Superior temporal gyrus (tissue), 1 donor: ENCODE measurements around the gene ATF1.
"Not testable (repeated sequence)": the region's sequence is repeated elsewhere in the genome, so short reads cannot be mapped to it uniquely, and the experiment has no call there.

Source experiments
- DNase-seq: peaks from one replicate; pipeline ENCODE4 v3.0.0-alpha.2; 2016; ENCODE audit errors: extremely low spot score

ATF1 gene

DNA sequence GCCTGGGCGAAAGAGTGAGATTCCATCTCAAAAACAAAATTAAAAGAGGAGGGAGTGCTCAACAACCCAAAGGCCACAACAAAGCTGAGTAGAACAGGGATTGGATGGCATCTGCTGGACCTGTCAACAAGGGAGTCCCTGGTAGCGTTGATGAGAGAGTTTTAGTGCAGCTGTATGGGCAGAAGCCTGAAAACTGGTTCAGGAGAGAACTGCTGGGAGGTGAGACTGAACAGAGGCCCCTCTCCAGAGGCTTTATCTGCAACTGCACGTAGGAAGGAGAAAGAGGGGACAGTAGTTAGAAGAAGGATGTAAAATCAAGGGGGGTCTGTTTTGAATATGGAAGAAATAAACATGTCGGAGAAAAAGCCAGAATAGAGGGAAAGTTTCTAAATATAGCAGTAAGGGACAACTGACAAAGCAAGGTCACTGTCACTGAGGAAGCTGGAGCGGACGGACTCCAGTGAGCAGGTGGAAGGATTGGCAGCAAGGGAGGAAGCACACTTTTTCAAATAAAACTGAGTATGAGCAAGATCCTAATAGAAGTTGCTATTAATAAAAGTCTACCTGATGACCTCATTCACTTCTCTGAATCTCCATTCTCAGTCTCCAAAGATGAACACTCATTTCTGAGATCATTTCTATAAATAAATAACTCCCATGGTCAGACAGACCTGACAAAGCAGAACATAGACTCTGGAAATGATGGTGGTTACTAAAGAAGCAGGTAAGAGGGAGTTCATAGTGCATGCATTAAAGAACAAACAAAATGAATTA lies 11.8 kb upstream of the ATF1 start:
- no peak for DNase-seq

DNA sequence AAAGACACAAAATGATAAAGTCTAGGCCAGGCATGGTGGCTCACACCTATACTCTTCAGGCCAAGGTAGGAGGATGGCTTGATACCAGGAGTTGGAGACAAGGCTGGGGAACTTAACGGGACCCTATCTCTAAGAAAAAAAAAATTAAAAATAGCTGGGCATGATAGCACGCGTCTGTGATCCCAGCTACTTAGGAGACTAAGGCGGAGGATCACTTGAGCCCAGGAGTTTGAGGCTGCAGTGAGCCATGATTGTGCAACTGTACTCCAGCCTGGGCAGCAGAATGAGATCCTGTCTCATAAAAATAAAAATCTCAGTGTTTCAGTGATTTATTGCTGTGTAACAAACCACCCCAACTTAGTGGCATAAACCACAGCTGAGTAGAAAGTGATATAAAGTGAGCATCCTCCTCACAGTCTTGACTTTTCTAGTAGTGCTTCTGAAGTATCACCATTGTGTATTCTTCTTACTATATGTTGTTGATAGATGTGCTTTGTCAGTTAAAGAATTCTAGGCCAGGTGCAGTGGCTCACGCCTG lies 10.6 kb upstream of the ATF1 start:
- DNase-seq = no peak

DNA sequence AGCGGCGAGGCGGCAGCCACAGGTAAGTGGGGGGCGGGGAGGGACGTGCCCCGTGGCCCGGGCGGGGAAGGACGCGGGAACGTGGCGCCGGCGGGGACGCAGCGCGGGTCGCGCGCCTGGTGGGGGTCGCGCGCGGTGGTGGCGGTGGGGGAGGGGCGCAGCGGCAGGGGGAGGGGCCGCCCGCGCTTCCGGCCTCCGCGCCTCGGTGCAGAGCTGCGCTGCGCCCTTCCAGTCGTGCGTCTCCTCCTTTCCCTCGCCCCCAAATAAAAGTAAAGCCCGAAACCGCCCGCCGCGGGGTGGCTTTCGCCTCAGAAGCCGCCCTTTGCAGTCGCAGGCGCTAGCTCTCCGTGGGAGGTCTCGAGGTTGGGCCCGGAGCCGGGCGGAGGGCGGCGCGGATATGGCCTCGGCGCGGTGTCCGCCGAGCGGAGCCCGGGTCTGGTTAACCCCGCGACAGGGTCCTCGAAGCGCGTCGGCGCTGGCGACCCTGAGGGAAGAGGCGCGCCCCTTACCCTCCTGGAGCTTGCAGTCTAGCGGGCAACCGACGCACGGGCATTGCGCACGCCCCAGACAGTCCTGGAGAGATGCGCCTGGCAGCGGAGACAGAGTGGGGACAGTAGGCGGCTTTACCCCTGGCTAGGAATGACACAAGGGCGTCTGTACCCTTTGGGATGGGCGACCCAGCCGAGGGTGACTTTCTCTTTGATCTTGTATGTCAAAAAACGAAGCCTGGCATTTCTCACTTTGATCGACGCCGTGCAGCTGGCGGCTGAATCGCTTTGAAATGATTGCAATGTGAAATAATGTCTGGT lies 589 bp downstream of the ATF1 start:
- DNase-seq = peak; percentile 46

DNA sequence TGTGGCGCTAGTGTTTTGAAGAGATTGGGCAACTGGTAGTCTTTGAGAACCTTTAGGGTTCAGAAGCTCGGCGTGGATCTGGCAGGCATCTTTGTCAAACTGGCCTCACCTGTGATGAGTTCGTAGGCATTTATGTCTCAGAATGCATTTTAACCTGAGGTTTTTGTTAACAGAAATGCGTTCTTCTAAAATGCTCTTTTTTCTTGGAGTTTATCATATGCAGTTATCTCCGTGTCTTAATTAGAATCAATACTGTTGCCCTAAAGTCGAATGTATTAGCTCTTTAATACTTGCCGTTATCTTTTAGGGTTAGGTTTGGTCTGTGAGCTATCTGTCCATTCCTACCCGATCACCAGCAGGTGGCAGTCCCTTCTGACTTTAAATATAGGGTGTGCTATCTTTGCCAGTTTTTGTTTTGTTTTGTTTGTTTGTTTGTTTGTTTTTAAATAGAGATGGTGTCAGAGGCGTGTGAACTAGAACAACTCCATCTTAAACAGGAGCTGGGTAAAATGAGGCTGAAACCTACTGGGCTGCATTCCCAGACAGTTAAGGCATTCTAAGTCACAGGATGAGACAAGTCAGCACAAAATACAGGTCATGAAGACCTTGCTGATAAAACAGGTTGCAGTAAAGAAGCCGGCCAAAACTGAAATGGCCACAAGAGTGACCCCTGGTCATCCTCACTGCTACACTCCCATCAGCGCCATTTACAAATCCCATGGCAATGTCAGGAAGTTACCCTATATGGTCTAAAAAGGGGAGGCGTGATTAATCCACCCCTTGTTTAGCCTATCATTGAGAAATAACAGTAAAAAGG lies 1.4 kb downstream of the ATF1 start:
- peak; percentile 77 for DNase-seq

DNA sequence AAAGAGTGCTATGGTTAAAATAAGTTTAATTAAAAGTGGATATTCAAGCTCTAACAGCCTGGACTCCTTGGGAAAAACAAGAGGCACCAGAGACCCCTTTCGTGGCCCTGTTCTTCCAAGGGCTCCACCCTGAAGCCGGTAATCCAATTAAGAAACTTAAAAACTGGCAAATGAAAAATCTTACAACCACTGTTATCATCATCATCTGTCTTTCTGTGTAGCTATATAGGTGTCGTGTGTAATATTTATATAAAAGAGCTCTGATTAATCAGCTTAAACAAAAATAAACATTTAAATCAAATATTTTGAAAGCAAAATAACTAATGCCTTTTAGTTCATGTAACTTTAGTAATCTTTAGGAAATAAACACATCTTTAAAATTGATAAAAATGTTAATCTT lies 4.5 kb downstream of the ATF1 start:
- no peak for DNase-seq

DNA sequence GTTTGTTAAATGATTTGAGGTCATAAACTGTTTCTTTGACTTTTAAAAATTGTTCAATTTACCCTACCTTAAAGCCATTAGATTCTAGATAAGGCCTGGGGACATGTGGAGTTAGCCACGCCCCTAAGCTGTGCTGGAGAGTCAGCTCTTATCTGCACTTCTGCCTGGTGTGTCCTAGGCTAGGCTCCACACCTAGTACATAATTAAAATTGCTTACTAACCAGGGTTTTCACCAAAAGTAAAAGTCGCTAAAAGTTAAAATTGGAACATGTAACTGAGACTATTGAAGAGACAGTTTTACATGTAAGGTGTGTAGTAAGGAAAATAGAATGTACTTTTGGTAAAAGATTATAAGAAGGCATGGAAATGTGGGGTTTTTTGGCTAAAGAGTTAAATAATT lies 4.9 kb downstream of the ATF1 start:
- DNase-seq = not testable (repeated sequence)

DNA sequence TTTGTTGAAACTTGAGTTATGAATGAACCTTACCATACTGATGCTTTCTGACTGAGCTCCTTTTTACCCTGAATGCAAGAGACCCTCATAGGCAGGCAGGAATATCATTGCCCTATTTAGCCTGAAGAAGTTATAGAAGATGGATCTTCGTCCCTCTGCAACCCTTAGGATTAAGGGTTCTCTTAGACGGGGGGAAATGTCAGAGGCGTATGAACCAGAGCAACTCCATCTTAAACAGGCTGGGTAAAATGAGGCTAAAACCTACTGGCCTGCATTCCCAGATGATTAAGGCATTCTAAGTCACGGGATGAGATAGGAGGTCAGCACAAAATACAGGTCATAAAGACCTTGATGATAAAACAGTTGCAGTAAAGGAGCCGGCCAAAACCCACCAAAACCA lies 7.5 kb downstream of the ATF1 start:
- no peak for DNase-seq

DNA sequence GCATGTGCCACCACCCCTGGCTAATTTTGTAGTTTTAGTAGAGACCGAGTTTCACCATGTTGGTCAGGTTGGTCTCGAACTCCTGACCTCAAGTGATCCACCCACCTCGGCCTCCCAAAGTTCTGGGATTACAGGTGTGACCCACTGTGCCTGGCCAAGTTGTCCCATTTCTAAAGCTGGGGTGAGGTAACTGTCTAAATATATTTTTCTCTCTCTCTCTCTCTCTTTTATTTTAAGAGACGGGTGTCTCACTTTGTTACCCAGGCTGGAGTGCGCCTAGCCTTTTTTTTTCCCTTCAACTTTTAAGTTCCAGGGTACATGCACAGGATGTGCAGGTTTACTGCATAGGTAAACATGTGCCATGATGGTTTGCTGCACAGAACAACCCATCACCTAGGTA lies 8.6 kb downstream of the ATF1 start:
- no peak for DNase-seq

DNA sequence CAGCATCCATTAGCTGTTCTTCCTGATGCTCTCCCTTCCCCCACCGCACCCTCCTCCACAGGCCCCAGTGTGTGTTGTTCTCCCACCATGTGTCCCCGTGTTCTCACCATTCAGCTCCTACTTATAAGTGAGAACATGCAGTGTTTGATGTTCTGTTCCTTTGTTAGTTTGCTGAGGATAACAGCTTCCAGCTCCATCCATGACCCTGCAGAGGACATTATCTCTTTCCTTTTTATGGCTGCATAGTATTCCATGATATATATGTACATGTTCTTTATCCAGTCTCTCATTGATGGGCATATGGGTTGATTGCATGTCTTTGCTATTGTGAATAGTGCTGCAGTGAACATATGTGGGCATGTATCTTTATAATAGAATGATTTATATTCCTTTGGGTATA lies 9.0 kb downstream of the ATF1 start:
- DNase-seq = no peak

DNA sequence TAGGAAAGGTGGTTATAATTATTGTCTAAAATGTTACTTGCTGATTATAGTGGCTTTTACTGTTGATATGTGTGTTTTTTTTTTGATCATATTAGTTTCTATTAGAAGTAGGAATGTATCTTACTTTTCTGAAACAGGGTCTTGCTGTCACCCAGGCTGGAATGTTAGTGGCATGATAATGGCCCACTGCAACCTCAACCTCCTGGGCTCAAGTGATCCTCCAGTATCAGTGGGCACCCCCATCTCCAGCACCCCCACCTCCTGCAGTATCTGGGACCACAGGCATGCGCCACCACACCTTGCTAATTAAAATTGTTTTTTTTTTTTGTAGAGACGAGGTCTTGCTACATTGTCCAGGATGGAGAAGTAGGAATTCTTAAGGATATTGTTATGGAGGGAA lies 11.3 kb downstream of the ATF1 start:
- DNase-seq = no peak

DNA sequence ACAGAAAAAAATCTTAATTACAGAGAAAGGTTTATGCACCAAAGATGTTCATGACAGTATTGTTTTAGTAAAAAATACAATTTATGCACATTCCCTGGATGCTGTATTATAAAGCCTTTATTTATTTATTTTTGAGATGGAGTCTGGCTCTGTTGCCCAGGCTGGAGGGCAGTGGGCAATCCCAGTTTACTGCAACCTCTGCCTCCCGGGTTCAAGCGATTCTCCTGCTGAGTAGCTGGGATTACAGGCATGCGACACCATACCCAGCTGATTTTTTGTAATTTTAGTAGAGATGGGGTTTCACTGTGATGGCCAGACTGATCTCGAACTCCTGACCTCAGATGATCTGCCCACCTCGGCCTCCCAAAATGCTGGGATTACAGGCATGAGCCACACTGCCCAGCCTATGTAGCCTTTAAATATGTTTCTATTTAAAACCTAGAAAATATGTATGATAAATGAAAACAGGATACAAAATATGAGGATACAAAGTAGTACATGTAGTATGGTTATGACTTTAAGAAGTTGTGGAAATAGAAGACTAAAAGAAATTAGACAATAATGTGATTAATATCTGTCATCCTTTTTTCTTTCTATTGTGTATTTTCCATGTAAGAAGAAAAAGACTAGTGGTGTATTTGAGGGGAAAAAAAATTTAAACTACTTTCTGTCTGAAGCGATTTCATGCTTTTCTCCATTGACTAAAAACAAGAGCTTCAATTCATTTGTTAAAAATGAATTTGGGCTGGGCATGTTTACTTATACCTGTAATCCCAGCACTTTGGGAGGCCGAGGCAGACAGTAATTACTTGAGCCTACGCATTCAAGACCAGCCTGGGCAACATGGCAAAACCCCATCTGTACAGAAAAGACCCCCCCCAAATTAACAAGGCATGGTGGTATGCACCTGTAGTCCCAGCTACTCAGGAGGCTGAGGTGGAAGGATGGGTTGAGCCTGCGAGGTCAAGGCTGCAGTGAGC lies 13.1 kb downstream of the ATF1 start:
- no peak for DNase-seq

DNA sequence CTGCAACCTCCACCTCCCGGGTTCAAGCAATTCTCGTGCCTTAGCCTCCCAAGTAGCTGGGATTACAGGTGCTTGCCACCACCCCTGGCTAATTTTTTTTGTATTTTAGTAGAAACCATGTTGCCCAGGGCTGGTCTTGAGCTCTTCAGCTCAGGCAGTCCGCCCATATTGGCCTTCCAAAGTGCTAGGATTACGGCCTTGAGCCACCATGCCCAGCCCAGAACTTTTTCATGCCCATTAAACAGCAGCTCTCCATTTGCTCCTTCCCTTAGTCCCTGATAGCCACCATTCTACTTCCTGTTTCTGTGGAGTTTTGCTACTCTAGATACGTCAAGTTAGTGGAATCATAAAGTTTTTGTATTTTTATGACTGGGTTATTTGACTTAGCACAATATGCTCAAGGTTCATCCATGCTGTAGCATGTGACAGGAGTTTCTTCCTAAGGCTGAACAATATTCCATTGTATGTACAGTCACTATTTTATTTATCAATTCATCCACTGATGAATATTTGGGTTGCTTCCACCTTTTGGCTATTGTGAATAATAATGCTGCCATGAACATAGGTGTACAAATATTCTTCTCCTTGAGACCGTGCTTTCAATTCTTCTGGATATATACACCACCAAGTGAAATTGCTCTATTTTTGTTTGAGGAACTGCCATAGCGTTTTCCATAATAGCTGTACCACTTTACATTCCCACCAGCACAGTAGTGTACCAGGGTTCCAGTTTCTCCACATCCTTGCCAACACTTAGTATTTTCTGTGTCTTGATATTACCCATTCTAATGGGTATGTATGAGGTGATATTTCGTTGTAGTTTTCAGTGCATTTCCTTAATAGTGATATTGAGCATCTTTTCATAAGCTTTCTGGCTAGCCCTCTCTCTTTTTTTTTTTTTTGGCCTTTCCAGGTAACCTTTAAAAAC lies 15.0 kb downstream of the ATF1 start:
- DNase-seq = no peak

DNA sequence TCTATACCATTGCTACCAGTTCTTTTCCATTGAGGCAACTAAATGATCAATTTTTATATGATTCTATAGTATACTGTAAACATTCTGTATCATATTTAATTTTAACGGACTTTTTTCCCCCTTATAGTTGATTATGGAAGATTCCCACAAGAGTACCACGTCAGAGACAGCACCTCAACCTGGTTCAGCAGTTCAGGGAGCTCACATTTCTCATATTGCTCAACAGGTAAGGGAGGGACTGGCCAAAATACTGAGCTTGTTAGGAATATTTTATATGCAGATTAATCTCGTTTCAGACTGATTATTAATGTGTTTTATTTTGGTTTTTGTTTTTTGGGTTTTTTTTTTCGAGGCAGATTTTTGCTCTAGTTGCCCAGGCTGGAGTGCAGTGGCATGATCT lies 16.1 kb downstream of the ATF1 start:
- no peak for DNase-seq

DNA sequence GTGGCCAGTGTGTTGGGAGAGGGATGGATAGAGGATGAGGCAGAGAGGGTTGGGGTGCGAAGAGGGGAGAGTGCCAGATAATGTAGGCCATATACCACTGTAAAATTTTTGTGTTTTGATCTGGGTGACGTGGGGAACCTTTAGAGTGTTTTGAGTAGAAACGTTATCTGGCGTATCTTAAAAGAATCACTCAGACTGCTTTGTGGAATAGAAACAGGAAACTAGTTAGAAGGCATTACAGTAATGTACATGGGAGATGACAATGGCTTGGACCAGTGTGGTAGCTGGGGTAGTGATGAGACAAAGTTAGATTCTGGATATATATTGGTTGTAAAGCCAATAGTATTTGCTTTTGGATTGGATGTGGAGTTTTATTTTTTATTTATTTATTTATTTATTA lies 20.6 kb downstream of the ATF1 start:
- no peak for DNase-seq

DNA sequence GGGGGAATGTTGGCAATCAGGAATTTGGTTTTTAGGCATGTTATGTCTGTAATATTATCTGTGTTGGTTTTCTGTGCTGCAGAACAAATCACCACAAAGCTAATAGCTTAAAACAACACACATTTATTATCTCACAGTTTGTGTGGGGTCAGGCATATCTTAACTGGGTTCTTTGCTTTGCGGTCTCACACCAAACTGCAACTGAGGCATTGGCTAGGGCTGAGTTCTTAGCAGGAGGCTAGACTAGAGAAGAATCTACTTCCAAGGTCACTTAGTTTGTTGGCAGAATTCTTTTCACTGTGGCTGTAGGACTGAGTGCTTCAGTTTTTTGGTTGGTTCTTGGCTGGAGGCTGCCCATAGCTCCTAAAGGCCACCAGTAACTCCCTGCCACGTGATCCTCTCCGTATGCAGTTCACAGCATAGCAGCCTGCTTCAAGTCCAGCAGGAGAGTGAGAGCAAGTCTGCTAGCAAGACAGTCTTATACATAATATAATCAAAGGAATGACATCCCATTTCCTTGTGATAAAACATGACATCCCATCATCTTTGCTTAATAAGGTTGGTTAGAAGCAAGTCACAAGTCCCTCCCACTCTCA lies 21.6 kb downstream of the ATF1 start:
- DNase-seq = no peak

DNA sequence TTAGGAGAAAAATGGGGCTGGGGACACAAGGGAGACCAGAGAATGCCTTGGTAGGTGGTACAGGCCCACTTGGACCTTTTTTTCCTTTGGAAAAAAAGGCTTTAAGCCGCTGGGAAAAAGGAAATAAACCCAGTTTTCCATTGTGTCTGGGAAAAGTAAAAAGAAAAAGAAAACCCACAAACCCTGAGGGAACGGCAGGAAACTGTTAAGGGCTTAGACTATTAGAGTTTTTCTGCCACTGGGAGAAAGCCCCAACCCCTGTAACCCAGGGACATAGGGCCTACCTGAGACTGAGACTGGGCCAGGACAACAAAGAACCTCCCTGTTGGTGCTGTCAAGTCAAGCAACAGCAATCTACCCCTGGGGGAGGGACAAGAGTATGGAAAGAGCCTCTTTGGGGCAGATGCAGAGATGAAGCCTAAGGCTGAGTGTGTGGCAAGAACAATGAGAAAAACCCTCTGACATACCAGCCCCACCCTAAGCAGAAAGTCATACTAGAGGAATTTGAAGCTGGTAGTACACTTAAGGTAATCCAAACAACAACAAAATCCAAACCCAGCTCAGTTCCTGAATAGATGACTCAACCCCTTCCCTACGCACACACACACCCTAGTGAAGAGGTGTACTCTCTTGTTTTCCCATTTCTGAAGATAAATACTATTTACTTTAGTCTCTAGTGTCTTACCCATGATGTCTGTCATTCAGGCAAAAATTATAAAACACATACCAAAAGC lies 22.8 kb downstream of the ATF1 start:
- no peak for DNase-seq

DNA sequence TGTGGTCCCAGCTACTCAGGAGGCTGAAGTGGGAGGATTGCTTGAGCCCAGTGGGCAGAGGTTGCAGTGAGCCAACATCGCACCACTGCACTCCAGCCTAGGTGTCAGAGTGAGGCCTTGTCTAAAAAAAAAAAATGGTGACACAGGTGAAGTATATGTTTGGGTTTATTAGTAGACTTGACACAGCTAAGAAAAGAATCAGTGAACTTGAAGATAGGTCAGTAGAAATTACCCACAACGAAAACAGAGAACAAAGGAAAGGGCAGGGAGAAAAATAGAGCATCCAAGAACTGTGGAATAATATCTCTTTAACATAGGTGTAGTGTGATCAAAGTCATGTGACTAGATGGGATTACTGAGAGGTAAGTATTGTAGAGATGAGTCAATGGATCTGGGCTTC lies 23.7 kb downstream of the ATF1 start:
- no peak for DNase-seq

DNA sequence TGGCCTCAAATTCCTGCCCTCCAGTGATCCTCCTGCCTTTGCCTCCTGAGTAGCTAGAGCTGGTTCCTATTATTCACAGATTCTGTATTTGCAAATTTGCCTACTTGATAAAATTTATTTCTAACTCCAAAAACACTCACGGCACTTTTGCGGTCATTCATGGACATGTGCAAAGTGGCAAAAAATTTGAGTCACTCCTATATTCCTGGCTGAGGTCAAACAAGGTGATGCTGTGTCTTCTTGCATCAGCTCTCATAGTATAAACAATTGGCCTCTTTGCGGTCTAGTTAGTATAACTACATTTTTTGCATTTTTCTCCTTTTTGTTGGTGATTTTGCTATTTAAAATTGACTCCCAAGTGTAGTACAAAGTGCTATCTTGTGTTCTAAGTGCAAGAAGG lies 24.7 kb downstream of the ATF1 start:
- no peak for DNase-seq

DNA sequence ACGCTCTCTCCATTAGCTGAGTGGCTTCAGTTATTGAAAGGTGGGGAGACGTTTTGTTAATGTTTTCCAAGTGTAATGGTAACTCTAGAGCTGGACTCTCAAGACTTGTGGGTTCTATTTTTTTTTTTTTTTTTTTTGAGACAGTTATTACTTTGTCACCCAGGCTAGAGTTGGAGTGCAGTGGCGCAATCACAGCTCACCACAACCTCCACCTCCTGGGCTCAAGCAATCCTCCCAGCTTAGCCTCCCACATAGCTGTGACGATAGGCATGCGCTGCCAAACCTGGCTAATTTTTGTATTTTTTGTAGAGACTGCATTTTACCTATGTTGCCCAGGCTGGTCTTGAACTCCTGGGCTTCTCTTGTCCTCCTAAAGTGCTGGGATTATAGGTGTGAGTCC lies 26.2 kb downstream of the ATF1 start:
- no peak for DNase-seq
